Left renal cortex interstitium (tissue), 4 donors: ENCODE results near the gene IFI6. TPM values are rescaled to one million over a fixed set of nuclear protein-coding genes. Genes with fewer than 3 reads are reported as not detected.
"Not testable (repeated sequence)": the region's sequence is repeated elsewhere in the genome, so short reads cannot be mapped to it uniquely, and the experiment has no call there.

ENCODE experiments used
- DNase-seq, 4 donors: peaks; one replicate each; pipeline ENCODE4 v3.0.0-alpha.2; 2013; ENCODE audit warnings: low read depth in 4 of 4, low spot score in 2 of 4, missing footprints in 1 of 4
- polyA plus RNA-seq, 4 donors: library from polyadenylated mRNA; unstranded; fragments of 120-200 nt; gene quantifications; one replicate each; pipeline ENCODE4 v1.2.1, GENCODE V29; 2013; ENCODE audit not compliant: insufficient read length in 4 of 4

The IFI6 gene, protein sequence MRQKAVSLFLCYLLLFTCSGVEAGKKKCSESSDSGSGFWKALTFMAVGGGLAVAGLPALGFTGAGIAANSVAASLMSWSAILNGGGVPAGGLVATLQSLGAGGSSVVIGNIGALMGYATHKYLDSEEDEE
- 10 to 100 TPM; 15.6 to 34.9 (median 24.4) TPM for polyA plus RNA-seq

DNA sequence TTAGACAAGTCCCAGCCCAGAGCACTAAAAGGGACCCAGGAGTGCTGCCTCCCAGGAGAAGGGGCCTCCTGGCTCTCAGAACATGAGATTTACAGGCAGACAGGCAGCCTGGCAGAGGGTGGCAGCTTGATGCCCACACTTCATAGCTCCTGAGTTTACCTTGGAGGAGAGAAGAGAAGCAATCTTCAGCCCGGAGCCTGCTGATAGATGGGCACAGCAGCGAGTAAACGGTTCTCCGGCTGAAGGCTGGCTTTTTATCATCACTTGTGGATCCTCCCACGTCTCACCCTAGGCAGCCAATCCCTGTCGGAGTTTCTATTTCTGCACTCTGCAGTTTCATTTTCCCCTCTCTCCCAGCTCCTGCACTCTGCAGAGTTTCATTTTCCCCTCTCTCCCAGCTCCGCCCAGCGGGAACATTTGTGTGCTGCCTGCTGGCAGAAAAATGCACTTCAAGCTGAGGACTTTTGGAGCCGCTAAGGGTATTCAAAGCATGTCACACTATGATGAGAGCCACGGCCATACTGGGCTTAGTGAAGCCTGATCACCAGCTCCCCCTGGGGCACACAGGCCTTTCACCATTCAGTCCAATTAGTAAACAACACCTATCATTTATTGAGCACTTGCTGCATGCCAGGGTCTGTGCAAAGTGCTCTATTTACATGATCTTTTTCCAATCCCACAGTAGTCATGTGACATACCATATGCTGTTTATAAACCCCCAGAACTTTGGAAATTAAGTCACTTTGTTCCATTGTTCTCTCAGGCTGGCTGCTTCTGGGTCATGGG, at the start of gene IFI6:
Gene IFI6 (minus strand): TSS at position 229 of the 786 bp plus-strand sequence. CDS start 2,878 bp downstream, outside the sequence.
- peak; percentile 79 to 95 (median 85) for DNase-seq

DNA sequence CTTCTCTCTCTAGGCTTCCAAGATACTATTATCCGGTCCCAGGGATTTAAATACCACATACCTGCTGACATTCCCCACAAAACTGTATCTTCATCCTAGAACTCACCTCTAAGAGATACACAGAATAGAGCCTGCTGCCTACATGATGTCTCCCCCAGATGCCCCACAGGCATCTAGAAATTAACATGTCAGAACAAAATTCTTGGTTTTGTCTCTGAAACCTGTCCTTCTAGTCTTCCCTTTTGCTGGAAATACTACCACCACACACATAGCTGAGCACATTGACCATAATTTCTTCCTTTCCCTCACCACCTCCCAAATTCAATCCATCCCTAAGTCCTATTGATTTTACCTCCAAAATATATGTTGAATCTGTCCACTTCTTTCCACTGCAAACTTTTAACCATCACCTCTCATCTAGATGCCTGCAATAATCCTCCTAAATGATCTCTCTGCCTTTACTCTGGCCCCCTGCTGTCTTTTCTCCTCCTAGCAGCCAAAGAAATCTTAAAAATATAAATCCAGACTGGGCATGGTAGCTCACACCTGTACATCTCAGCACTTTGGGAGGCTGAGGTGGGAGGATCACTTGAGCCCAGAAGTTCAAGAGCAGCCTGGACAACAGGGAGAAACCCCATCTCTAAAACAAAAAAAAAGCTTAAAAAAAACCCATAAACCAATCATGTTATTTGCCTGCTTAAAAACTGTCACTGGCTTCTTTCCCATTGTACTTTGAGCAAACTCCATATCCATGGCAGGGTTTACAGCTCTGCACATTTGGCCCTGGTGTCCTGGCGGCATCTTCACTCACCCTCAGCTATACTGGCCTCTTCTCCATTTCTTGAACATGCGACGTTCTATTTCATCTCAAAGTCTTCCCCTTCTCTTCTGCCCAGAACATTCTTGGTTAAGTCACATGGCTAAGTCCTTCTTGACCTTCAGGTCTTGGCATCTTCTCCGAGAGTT, 47.6 kb upstream of the IFI6 start:
- no peak for DNase-seq

DNA sequence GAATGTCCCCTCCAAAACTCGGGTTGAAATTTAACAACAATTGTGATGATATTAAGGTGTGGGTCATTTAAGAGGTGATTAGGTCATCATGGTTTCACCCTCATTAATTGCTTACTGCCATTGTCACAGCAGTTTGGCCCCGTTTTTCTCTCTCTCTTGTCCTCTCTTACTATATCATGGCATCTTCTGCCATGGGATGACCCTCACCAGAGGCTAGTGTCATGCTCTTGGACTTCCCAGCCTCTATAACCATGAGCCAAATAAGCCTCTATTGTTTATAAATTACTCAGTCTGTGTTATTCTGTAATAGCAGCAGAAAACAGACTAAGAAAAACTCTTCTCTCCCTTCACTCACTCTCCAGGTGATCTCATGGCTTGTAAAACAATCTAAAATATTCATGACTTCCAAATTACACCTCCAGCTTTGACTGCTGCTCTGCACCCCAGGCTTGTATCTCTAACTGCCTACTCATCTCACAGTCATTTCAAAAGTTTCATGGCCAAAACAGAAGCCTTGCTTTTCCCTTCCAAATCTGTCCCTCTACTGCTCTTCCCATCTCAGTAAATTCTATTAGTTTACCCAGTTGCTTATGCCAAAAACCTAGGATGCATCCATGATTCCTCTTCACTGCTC, 44.4 kb upstream of the IFI6 start:
- DNase-seq: no peak

DNA sequence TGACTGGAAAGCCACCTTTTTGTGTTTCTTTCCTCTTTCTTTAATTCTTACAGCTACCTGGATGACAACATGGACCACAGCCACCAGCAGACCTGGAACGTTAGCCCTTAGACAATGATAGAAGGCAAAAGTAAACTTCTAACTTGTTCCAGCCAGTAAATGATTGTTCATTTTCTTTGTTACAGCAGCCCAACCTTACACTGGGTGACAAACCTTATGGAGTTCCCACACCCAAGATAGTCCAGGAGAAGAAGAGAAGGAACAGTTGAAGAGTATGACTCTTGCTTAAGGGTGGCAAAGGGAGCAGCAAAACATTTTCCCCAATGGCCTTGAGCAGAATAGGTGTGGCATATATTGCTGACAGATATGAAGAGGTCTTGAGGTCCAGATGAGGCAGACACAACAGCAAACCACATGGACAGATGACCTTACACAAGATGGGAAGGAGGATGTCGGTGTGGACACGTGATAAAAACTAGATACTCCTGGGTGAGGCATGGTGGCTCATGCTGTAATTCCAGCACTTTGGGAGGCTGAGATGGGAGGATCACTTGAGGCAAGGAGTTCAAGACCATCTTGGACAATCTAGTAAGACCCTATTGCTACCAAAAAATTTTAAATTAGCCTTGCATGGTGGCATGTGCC, 42.0 kb upstream of the IFI6 start:
- no peak for DNase-seq

DNA sequence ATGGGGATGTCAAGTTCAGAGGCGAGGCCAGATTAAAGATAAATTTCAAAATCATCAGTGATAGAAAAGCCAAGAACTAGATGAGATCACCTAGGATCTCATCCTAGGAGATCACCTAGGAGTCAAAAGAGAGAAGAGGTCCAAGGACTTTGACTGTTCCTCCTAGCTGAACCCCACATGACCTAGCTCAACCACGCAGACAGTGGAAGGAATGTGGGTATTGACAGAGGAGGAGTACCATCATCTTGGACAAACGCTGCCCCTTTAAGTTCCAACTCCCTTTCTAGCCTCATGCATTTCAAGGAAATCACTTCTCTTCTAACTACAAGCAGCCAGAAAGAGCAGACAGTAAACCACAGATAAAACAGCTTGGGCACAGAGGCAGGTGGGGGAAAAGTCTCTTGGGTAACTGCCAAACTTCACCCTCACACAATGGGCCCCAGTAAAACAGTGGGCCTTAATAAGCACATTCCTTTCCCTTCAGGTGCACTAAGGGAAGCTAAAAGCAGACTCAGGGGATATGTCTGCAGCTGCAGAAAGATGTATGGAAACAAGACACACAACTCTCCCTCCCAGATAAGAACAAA, 41.2 kb upstream of the IFI6 start:
- DNase-seq: no peak

DNA sequence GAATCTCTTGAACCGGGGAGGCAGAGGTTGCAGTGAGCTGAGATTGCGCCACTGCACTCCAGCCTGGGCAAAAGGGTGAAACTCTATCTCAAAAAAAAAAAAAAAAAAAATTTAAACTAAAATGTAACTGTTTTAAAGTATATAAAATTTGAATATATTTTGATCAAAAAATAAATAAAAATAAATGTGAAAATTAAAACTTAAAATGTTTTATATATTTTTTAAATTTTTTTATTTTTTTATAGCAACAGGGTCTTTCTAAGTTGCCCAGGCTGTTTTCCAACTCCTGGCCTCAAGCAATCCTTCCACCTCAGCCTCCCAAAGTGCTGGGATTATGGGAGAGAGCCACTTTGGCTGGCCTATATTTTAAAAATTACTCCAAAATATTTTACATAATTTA, 38.6 kb upstream of the IFI6 start:
- DNase-seq: no peak

DNA sequence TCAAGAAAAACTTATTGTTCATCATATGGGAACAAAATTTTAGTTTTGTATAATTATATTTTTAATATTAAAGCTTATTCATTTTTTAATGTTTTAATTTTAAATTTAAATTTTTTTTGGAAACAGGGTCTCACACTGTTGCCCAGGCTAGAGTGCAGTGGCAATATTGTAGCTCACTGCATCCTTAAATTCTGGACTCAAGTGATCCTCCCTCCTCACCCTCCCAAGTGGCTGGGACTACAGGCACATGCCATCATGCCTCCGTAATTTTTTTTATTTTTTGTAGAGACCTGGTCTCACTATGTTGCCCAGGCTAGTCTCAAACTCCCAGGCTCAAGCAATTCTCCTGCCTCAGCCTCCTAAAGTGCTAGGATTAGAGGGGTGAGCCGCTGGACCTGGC, 33.6 kb upstream of the IFI6 start:
- no peak for DNase-seq

DNA sequence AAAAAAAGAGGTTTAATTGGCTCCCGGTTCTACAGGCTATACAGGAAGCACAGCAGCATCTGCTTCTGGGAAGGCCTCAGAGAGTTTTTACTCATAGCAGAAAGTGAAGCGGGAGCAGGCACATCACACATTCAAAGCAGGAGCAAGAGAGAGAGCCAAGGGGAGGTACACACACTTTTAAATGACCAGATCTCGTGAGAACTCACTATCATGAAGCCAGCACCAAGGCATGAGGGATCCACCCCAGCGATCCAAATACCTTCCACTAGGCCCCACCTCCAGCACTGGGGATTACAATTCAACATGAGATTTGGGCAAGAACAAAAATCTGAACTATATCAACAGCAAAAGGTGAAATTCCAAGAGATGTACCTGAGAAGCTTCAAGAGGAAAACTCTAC, 33.0 kb upstream of the IFI6 start:
- DNase-seq: no peak

DNA sequence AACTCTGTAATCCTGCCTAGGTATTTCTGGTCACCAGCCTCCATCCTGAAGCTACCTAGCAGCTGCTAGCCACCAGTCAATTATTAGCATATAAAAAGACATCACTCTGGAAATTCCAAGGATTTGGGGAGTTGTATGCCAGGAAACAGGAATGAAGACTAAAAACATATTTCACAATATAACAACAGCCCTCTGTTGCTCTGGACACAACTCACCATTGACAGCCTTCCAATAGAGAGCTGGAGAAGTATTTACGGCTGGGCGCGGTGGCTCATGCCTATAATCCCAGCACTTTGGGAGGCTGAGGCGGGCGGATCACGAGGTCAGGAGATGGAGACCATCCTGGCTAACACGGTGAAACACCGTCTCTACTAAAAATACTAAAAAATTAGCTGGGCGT, 24.8 kb upstream of the IFI6 start:
- not testable (repeated sequence) for DNase-seq

DNA sequence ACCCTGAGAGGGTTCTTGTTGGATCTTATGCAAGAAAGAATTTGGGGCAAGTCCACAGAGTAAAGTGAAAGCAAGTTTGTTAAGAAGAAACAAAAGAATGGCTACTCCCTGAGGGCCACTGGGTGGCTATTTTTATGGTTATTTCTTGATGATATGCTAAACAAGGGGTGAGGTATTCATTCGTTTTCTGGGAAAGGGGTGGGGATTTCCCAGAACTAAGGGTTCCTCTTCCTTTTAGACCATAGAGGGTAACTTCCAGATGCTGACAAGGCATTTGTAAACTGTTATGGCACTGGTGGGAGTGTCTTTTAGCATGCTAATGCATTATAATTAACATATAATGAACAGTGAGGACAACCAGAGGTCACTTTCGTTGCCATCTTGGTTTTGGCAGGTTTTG, 18.2 kb upstream of the IFI6 start:
- DNase-seq: no peak

DNA sequence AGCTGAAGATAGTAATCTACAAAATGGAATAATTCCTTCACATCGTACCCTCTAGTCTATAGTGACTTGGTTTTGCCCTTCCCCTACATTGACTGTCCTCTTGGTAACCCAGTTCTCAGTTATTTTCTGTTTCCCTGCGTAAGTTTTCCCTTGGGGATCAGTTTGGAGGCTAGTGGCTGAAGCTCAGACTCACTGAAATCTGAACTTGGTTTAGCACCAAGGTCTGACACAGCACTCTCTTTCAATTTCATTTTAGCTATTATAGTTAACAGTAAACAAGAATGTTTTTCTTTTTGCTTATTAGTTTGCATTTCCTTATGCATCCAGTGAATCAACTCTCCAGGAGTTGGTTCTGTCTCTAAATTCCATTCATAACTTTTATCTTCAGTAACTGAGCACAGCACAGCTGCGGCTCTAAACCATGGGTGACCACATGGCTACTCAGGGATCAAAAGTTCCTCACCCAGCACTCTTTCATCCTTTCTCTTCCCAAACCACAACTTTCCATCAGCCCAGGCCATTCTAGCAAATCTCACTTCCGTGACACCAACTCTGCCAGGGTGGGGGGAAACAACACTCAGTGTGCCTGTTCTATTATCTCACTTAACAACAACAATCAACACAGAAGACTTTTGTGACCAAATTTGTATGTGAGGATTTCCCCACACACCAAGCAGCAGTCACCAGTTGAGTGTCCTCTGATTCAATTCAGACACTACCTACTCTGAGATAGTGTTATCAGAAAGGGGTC, 17.6 kb upstream of the IFI6 start:
- DNase-seq: no peak

DNA sequence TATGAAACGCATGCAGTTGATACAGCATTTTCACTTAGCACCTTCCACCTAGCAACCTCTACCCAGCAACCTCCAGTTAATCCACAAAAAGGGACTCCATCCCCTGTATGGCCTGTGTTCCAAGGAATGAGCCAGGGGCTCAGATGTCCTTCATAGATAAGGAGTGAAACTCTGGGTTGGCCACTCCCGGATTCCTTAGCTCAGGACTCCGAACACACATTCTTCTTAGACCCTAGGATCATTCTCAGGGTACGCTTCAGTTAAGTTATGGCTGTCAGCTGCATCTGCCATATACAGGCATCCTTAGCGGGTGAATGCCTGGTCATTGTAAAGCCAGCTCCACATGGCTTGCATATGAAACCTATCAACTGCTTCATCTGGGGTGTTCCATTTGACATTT, 15.9 kb upstream of the IFI6 start:
- DNase-seq: no peak

DNA sequence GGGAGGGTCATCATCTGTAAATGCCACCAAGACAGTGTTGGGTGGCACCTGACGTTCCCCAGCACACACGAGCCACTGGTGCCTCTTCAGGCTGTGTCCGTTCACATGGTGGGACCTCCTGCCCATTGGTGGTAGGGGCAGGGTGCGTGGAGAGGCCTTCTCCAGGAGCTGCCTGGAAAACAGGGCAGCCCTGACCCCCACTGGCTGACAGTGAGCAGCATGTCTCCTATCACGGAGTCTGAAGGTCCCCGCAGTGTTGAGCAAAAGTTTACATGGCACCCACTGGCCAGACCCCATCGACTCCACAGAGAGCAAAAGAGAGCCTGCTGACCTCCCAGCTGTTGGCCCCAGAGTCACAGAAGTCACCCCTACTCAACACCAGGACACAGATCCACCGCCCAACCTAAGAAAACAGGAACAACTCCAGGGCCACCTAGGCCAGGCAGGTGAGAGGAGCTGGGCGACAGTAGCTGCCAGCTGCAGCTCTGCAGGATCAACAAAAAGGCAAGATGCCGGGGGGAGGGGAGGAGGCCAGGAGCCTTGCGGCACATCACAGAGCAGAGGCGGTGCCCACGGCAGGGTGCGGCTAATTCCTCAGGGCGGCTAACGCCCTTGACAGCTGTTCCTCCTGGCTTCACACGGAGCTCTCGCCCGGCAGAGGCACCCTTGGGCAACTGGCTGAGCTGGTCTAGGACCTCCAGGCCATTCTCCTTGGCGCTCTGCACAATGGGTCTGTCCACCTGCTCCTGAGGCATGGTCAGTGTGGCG, 14.4 kb upstream of the IFI6 start:
- DNase-seq: no peak

- no peak for DNase-seq
Measured at GRCh38 chr1:27684176-27684575, 12.2 kb upstream of the IFI6 start.

DNA sequence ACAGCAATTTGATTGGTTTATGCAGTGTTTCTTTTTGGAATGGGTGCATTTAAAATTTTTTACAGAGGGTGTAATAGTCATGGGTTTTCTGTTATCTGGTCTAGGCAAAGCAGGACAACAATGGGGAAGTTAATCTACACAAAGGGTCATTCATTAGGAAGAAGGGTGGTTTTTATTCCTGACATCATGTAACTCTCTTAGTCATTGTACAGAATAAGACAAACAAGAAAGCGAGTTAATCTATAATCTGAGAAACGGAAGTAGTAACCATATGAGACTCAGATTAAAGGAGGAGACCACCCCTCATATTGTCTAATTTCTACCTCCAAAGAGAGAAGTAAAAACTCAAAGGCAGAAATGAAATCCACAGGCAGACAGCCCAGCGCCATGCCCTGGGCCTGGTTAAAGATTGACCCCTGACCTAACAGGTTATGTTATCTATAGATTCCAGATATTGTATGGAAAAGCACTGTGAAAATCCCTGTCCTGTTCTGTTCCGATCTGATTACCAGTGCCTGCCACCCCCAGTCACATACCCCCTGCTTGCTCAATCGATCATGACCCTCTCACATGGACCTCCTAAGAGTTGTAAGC, 10.5 kb upstream of the IFI6 start:
- DNase-seq: no peak

DNA sequence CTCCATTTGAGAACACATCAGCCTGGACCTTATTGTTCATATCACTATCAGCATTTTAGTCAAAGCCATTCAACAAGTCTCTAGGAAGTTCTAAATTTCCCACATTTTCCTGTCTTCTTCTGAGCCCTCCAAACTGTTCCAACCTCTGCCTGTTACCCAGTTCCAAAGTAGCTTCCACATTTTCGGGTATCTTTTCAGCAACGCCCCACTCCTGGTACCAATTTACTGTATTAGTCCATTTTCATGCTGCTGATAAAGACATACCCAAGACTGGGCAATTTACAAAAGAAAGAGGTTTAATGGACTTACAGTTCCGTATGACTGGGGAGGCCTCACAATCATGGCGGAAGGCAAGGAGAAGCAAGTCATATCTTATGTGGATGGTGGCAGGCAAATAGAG, 9.6 kb upstream of the IFI6 start:
- DNase-seq: not testable (repeated sequence)

GRCh38 chr1:27680225-27680791, 8.3 kb upstream of the IFI6 start:
- not testable (repeated sequence) for DNase-seq

GRCh38 chr1:27678747-27679146, 6.8 kb upstream of the IFI6 start:
- no peak for DNase-seq
